ENCODE measurements around the gene POLR3B. TPM values are rescaled to one million over a fixed set of nuclear protein-coding genes. Genes with fewer than 3 reads are reported as not detected.
"Not testable (repeated sequence)": the region's sequence is repeated elsewhere in the genome, so short reads cannot be mapped to it uniquely, and the experiment has no call there.

Gene POLR3B
- total RNA-seq, 2 experiments from 2014 or later: 14.7 to 17.6 TPM

GRCh38 chr12:106311139-106311538, 46.4 kb upstream of the POLR3B start:
- H3K36me3 ChIP-seq (ENCODE audit: insufficient read depth, low read length): no peaks in the 10 kb centered on the region
- BruUV-seq (replicated peaks): no TSS peak
- no peak for DNase-seq (ENCODE audit: low spot score)
- no peaks in the 10 kb centered on the region for H3K79me2 ChIP-seq (ENCODE audit: insufficient read depth, low read depth, low read length)
- H3K27ac ChIP-seq (ENCODE audit: low read depth, low read length, poor library complexity, severe bottlenecking): no peak overlapping the region
- TF ChIP-seq EZH2phosphoT487 (IDR thresholded peaks at IDR 0.05; ENCODE audit: borderline replicate concordance, low read depth, low read length) (no peak), CTCF (conservative IDR thresholded peaks at IDR 0.05; ENCODE audit: low read length) (no peak)
- peak overlapping the region; percentile 32; the same call in 1 of the 2 replicates for H3K4me2 ChIP-seq (ENCODE audit: low read length)
- ChIA-PET CTCF (ENCODE audit: unreplicated experiment) (no interaction called here), POLR2A (no interaction called here)
- no peak overlapping the region for H3K4me3 ChIP-seq (ENCODE audit: low read depth, low read length, poor library complexity, severe bottlenecking)
- H3K4me1 ChIP-seq (ENCODE audit: insufficient read depth, low read length, poor library complexity, severe bottlenecking): peaks cover 21% of the 10 kb centered on the region
- H3K9me2 ChIP-seq (ENCODE audit: insufficient read depth, low read length): no peaks in the 10 kb centered on the region
- intact Hi-C loops (cut with micrococcal nuclease; ENCODE audit: unreplicated experiment): no loop called here
- H3K9me3 ChIP-seq (ENCODE audit: low read length): no peaks in the 10 kb centered on the region
- 0 out of 2 replicates have a peak overlapping the region, but pooled peaks have one; percentile 21 for H2AFZ ChIP-seq (ENCODE audit: low read length)
- H4K20me1 ChIP-seq (ENCODE audit: insufficient read depth, low read length): no peaks in the 10 kb centered on the region

- H3K4me3 ChIP-seq (ENCODE audit: low read depth, low read length, poor library complexity, severe bottlenecking); H3K9me2 ChIP-seq (ENCODE audit: insufficient read depth, low read length); H3K27ac ChIP-seq (ENCODE audit: low read depth, low read length, poor library complexity, severe bottlenecking); H4K20me1 ChIP-seq (ENCODE audit: insufficient read depth, low read length); DNase-seq (ENCODE audit: low spot score); H2AFZ ChIP-seq (ENCODE audit: low read length); H3K36me3 ChIP-seq (ENCODE audit: insufficient read depth, low read length); CTCF ChIA-PET (ENCODE audit: unreplicated experiment); H3K4me2 ChIP-seq (ENCODE audit: low read length); H3K9me3 ChIP-seq (ENCODE audit: low read length); BruUV-seq (replicated peaks); H3K79me2 ChIP-seq (ENCODE audit: insufficient read depth, low read depth, low read length); intact Hi-C loops (cut with micrococcal nuclease; ENCODE audit: unreplicated experiment): not testable (repeated sequence)
- peaks cover 11% of the 10 kb centered on the region for H3K4me1 ChIP-seq (ENCODE audit: insufficient read depth, low read length, poor library complexity, severe bottlenecking)
- POLR2A ChIA-PET: interaction anchor here (0.6 to 0.7 kb wide), 2 partner anchors 21 to 656 kb away, joined by 4 to 8 read pairs; no protein-coding TSS in a partner anchor
These were observed 44.1 kb upstream of the POLR3B start for GRCh38 chr12:106313413-106313812.

- Histone ChIP-seq H3K79me2 (ENCODE audit: insufficient read depth, low read depth, low read length) (no peaks in the 10 kb centered on the region), H3K9me2 (ENCODE audit: insufficient read depth, low read length) (no peaks in the 10 kb centered on the region), H4K20me1 (ENCODE audit: insufficient read depth, low read length) (no peaks in the 10 kb centered on the region), H3K27ac (ENCODE audit: low read depth, low read length, poor library complexity, severe bottlenecking) (no peak overlapping the region), H3K36me3 (ENCODE audit: insufficient read depth, low read length) (no peaks in the 10 kb centered on the region), H3K4me2 (ENCODE audit: low read length) (no peak overlapping the region), H3K4me3 (ENCODE audit: low read depth, low read length, poor library complexity, severe bottlenecking) (no peak overlapping the region), H2AFZ (ENCODE audit: low read length) (peak overlapping the region; percentile 59; the same call in 1 of the 2 replicates), H3K4me1 (ENCODE audit: insufficient read depth, low read length, poor library complexity, severe bottlenecking) (peaks cover 11% of the 10 kb centered on the region), H3K9me3 (ENCODE audit: low read length) (no peaks in the 10 kb centered on the region)
- POLR2A ChIA-PET: no interaction called here
- peak; percentile 42 for TF ChIP-seq CTCF (conservative IDR thresholded peaks at IDR 0.05; ENCODE audit: low read length)
- no peak for TF ChIP-seq EZH2phosphoT487 (IDR thresholded peaks at IDR 0.05; ENCODE audit: borderline replicate concordance, low read depth, low read length)
- no peak for DNase-seq (ENCODE audit: low spot score)
- CTCF ChIA-PET (ENCODE audit: unreplicated experiment): interaction anchor here (1.2 kb wide), 1 partner anchor 18 kb away, joined by 4 read pairs; no protein-coding TSS in a partner anchor
- no TSS peak for BruUV-seq (replicated peaks)
- intact Hi-C loops (cut with micrococcal nuclease; ENCODE audit: unreplicated experiment): no loop called here
These were observed 42.0 kb upstream of the POLR3B start for GRCh38 chr12:106315523-106315922.

All from OCI-LY7 (cell line).